Mesendoderm (in vitro differentiated cells): ENCODE data around the gene SV2C. TPM values are rescaled to one million over a fixed set of nuclear protein-coding genes. Genes with fewer than 3 reads are reported as not detected.

ENCODE experiments used
- DNase-seq: peaks from one replicate; pipeline ENCODE4 v3.0.0; 2013
- H2AK5ac ChIP-seq: 2 replicates; pipeline ENCODE4 v1.6.1; 2013; ENCODE audit warnings: low read length, inconsistent platforms
- H2BK120ac ChIP-seq: 2 replicates; pipeline ENCODE4 v1.6.1; 2013; ENCODE audit warnings: low read depth, mild to moderate bottlenecking, low read length, moderate library complexity, mixed read lengths
- H2BK15ac ChIP-seq: replicated peaks from 2 replicates; pipeline ENCODE4 v1.6.1; 2013; ENCODE audit warnings: low read depth, mild to moderate bottlenecking, moderate library complexity
- H2BK5ac ChIP-seq: 2 replicates; pipeline ENCODE4 v1.6.1; 2013; ENCODE audit warnings: low read length, inconsistent platforms
- H3K18ac ChIP-seq: 2 replicates; pipeline ENCODE4 v1.6.1; 2013; ENCODE audit warnings: mild to moderate bottlenecking, low read length, mixed read lengths
- H3K23ac ChIP-seq: one replicate; pipeline ENCODE4 v1.6.1; 2013; ENCODE audit warnings: low read length
- H3K27ac ChIP-seq: 2 replicates; pipeline ENCODE4 v1.5.1; 2013; ENCODE audit warnings: low read depth, mild to moderate bottlenecking, inconsistent platforms, low read length, moderate library complexity
- H3K27me3 ChIP-seq: 2 replicates; pipeline ENCODE4 v1.6.1; 2013; ENCODE audit warnings: low read length, control low read depth, mild to moderate bottlenecking, inconsistent platforms; ENCODE audit not compliant: insufficient read depth, poor library complexity
- H3K36me3 ChIP-seq: 2 replicates; pipeline ENCODE4 v1.6.1; 2013; ENCODE audit warnings: low read length, inconsistent platforms; ENCODE audit not compliant: control insufficient read depth, insufficient read depth
- H3K4ac ChIP-seq: one replicate; pipeline ENCODE4 v1.6.1; 2013; ENCODE audit warnings: low read depth, mild to moderate bottlenecking, low read length, moderate library complexity
- H3K4me1 ChIP-seq: 2 replicates; pipeline ENCODE4 v1.6.1; 2013; ENCODE audit warnings: low read depth, low read length, inconsistent platforms; ENCODE audit not compliant: control insufficient read depth
- H3K4me2 ChIP-seq: 2 replicates; pipeline ENCODE4 v1.6.1; 2013; ENCODE audit warnings: low read length
- H3K4me3 ChIP-seq: 2 replicates; pipeline ENCODE4 v1.5.1; 2013; ENCODE audit warnings: mild to moderate bottlenecking, low read length
- H3K56ac ChIP-seq: one replicate; pipeline ENCODE4 v1.6.1; 2013; ENCODE audit warnings: low read length
- H3K79me1 ChIP-seq: 2 replicates; pipeline ENCODE4 v1.6.1; 2013; ENCODE audit warnings: low read length, inconsistent platforms
- H3K79me2 ChIP-seq: 2 replicates; pipeline ENCODE4 v1.6.1; 2013; ENCODE audit warnings: mild to moderate bottlenecking, low read length; ENCODE audit not compliant: control insufficient read depth, insufficient read depth
- H3K9ac ChIP-seq: 2 replicates; pipeline ENCODE4 v1.6.1; 2013; ENCODE audit warnings: low read length, inconsistent platforms
- H4K5ac ChIP-seq: one replicate; pipeline ENCODE4 v1.6.1; 2013; ENCODE audit warnings: low read length
- H4K8ac ChIP-seq: one replicate; pipeline ENCODE4 v1.6.1; 2013; ENCODE audit warnings: low read depth, mild to moderate bottlenecking, control low read depth, low read length, moderate library complexity
- WGBS: extraction: QIAGEN DNeasy Blood & Tissue Kit; methylation state at CpG from one replicate; pipeline ENCODE4 v1.1.7; 2013; ENCODE audit warnings: low lambda C conversion rate, missing lambda C conversion rate; ENCODE audit not compliant: insufficient coverage; ENCODE audit errors: extremely low coverage; 5-methylcytosine and 5-hydroxymethylcytosine counted together
- small RNA-seq: library from polyadenylated mRNA; stranded (forward); fragments of <200 nt; extraction: miRNeasy Mini kit (QIAGEN cat#:217004); gene quantifications from one replicate; pipeline ENCODE3, GENCODE V24; 2013; ENCODE audit not compliant: insufficient read depth

SV2C gene

DNA sequence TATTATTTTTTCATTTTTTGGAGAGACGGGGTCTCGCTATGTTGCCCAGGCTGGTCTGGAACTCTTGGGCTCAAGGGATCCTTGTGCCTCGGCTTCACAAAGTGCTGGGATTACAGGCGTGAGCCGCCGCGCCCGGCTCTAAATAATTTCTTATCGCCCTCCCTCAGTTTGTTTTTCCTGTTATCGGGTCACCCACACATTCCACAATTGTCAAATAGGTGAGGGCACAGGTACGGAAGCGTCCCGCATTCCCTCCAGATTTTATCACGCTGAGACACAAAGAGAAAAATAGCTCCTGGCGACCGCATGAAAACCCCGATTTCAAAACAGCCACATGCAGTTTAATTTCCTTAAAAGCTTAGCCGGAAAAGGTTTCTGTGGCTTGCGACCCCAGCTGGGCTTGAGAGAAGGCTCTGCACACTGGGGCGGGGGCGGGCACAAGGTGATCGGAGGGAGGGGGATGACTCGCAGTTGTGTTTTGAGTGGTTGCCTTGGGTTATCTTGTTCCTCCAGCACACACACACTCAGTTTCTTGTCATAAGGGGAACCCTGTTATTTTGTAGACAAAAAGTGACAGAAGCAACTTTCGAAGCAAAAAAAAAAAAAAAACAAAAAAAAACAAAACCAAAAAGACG is 319.2 kb downstream of the SV2C start:
- H3K79me1 ChIP-seq: peaks cover 2% of the 10 kb centered on the region
- H4K5ac ChIP-seq: no peak overlapping the region
- peak overlapping the region; percentile 71 for H3K56ac ChIP-seq
- no peak overlapping the region for H2BK5ac ChIP-seq
- no peaks in the 10 kb centered on the region for H3K36me3 ChIP-seq
- no peak overlapping the region for H3K18ac ChIP-seq
- H2BK120ac ChIP-seq: no peak overlapping the region
- no peak overlapping the region for H4K8ac ChIP-seq
- peak overlapping the region; percentile 61 for H3K27ac ChIP-seq
- no peak overlapping the region for H2BK15ac ChIP-seq
- H3K4me2 ChIP-seq: peak overlapping the region; percentile 44
- no peaks in the 10 kb centered on the region for H3K27me3 ChIP-seq
- peak; percentile 92 for DNase-seq
- H3K9ac ChIP-seq: peak overlapping the region; percentile 62
- H3K79me2 ChIP-seq: no peaks in the 10 kb centered on the region
- no peak overlapping the region for H2AK5ac ChIP-seq
- H3K4me3 ChIP-seq: no peak overlapping the region
- peaks cover 3% of the 10 kb centered on the region for H3K4me1 ChIP-seq
- H3K4ac ChIP-seq: no peak overlapping the region
- H3K23ac ChIP-seq: no peak overlapping the region
- WGBS: no CpG with 5 or more reads among the region's 25 CpGs

DNA sequence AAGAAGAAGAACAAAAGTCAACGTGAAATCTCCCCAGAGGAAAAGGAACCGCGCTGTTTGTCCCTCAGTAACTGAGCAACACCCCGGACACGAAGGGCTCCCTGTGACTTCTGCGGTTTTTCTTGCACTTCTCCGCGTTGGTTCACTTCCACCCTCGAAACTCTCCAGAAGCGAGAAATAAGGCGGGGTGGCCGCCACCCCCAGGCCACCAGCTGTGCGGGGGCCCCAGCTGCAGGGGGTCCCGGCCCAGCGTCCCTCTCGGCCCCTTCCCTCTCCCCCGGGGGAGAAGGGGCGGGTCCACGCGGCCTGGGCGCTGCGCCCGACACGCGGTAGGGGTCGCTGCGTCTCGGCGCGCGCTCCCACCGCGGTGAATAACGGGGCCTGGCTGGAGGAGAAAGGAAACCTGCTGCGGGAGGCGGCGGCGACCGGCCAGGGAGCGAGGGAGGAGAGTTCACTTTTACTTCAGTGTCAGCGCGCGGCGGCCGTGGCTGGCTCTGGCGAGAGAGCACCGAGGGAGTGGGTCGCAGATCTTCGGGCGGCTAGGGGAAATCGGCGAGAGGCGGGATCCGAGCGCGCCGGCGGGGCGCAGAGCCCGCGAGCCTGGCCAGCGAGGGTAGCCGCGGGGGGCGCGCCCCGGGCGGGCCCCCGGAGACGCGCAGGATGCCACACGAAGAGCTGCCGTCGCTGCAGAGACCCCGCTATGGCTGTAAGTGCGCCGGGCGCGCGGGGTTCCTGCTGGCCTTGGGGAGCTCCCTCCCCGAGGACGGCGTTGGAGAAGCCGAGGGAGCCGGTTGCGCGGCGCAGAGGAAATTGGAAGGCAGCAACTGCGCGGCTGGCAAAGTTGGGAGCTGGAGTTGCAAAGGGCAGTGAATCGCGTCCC is 319.9 kb downstream of the SV2C start, which contains the start of gene IQGAP2:
TSS of gene IQGAP2 (plus strand) at position 400 of the 880 bp plus-strand sequence. CDS start at position 661, 261 bp downstream.
- H2BK15ac ChIP-seq: no peak within 1 kb of the TSS
- no peaks in the 10 kb centered on the region for H3K27me3 ChIP-seq

More for the DNA sequence above, 319.9 kb downstream of the SV2C start, which contains the start of gene IQGAP2:
- Histone ChIP-seq H2BK5ac (no peak within 1 kb of the TSS), H3K9ac (peak within 1 kb of the TSS; percentile 62), H3K27ac (peak within 1 kb of the TSS; percentile 61), H3K4ac (peak within 1 kb of the TSS; percentile 81), H4K8ac (no peak within 1 kb of the TSS), H2AK5ac (no peak within 1 kb of the TSS), H3K23ac (no peak within 1 kb of the TSS), H3K4me2 (peak within 1 kb of the TSS; percentile 44), H3K4me1 (peaks cover 3% of the 10 kb centered on the region), H3K18ac (peak within 1 kb of the TSS; percentile 77), H3K79me2 (peaks cover under 1% of the 10 kb centered on the region), H4K5ac (no peak within 1 kb of the TSS), H3K36me3 (no peaks in the 10 kb centered on the region), H3K79me1 (peaks cover 2% of the 10 kb centered on the region), H3K4me3 (peak within 1 kb of the TSS; percentile 26), H2BK120ac (no peak within 1 kb of the TSS), H3K56ac (peak within 1 kb of the TSS; percentile 75)
- WGBS: no CpG with 5 or more reads among the region's 92 CpGs
- DNase-seq: peak; percentile 84

Small RNA genes lying within 50 kb of the gene (small RNA-seq; reads per million reads assigned to genes)
- not detected for gene AC113404.2
- gene RNA5SP186: not detected
